ENCODE results near the gene SDS. TPM values are rescaled to one million over a fixed set of nuclear protein-coding genes. Genes with fewer than 3 reads are reported as not detected.

SDS gene
- total and polyA plus RNA-seq, 7 donors, result 0.27 to 23.6 (median 3.9) TPM; not detected in 3

GRCh38 chr12:113440336-113440735 lies 36.6 kb upstream of the SDS start:
- Histone ChIP-seq H3K36me3 (no peaks in the 10 kb centered on the region), H3K9me3 (peaks cover 0 to under 1% (median 0%) of the 10 kb centered on the region in 4 donors), H3K4me1 (no peaks in the 10 kb centered on the region), H3K4me3 (no peak overlapping the region), H3K27me3 (peaks cover 0 to 46% (median 0%) of the 10 kb centered on the region in 3 donors), H3K27ac (no peak overlapping the region)
- intact Hi-C loops (cut with DNase I), result no loop called here
- DNase-seq, result no peak
- 71 to 78% methylated on average over 7 of the region's 7 CpGs for WGBS, 2 donors
- TF ChIP-seq CTCF (IDR thresholded peaks at IDR 0.05), result no peak
- TF ChIP-seq EP300 (IDR thresholded peaks at IDR 0.05), result no peak
- TF ChIP-seq POLR2A (IDR thresholded peaks at IDR 0.05), result no peak
- no peak for TF ChIP-seq POLR2AphosphoS5 (IDR thresholded peaks at IDR 0.05)

GRCh38 chr12:113439606-113440030 lies 35.9 kb upstream of the SDS start:
- H3K27me3 ChIP-seq, result peaks cover 0 to 41% (median 0%) of the 10 kb centered on the region in 3 donors
- WGBS, 2 donors, result 23 to 34% methylated on average over 8 of the region's 8 CpGs
- H3K4me1 ChIP-seq, result no peaks in the 10 kb centered on the region
- H3K27ac ChIP-seq, result no peak overlapping the region
- no peak for DNase-seq
- intact Hi-C loops (cut with DNase I), result no loop called here
- no peaks in the 10 kb centered on the region for H3K9me3 ChIP-seq
- no peak overlapping the region for H3K4me3 ChIP-seq
- TF ChIP-seq POLR2AphosphoS5 (IDR thresholded peaks at IDR 0.05), result no peak
- peak in 3 of 4 experiments; percentile 7 to 37 (median 15) for TF ChIP-seq CTCF (IDR thresholded peaks at IDR 0.05)
- TF ChIP-seq POLR2A (IDR thresholded peaks at IDR 0.05), result no peak
- no peak for TF ChIP-seq EP300 (IDR thresholded peaks at IDR 0.05)
- H3K36me3 ChIP-seq, result no peaks in the 10 kb centered on the region

- peaks cover 0 to 40% (median 0%) of the 10 kb centered on the region in 3 donors for H3K27me3 ChIP-seq
- TF ChIP-seq CTCF (IDR thresholded peaks at IDR 0.05), result no peak
- no peak for TF ChIP-seq POLR2A (IDR thresholded peaks at IDR 0.05)
- TF ChIP-seq EP300 (IDR thresholded peaks at IDR 0.05), result no peak
- no peak for TF ChIP-seq POLR2AphosphoS5 (IDR thresholded peaks at IDR 0.05)
- WGBS, 2 donors, result 52% methylated on average over 4 of the region's 4 CpGs
- no peak for DNase-seq
- H3K9me3 ChIP-seq, result no peaks in the 10 kb centered on the region
- H3K36me3 ChIP-seq, result no peaks in the 10 kb centered on the region
- no peak overlapping the region for H3K27ac ChIP-seq
- no peaks in the 10 kb centered on the region for H3K4me1 ChIP-seq
- H3K4me3 ChIP-seq, result no peak overlapping the region
- intact Hi-C loops (cut with DNase I), result no loop called here
Observed at GRCh38 chr12:113439301-113439597, 35.6 kb upstream of the SDS start.

GRCh38 chr12:113438523-113439300 lies 35.0 kb upstream of the SDS start:
- Histone ChIP-seq H3K4me3 (no peak overlapping the region), H3K4me1 (no peaks in the 10 kb centered on the region), H3K36me3 (no peaks in the 10 kb centered on the region), H3K27ac (no peak overlapping the region), H3K27me3 (peaks cover 0 to 35% (median 0%) of the 10 kb centered on the region in 3 donors), H3K9me3 (no peaks in the 10 kb centered on the region)
- intact Hi-C loops (cut with DNase I), result no loop called here
- 84 to 85% methylated on average over 4 of the region's 4 CpGs for WGBS, 2 donors
- TF ChIP-seq POLR2A (IDR thresholded peaks at IDR 0.05), result no peak
- TF ChIP-seq CTCF (IDR thresholded peaks at IDR 0.05), result no peak
- no peak for TF ChIP-seq POLR2AphosphoS5 (IDR thresholded peaks at IDR 0.05)
- no peak for TF ChIP-seq EP300 (IDR thresholded peaks at IDR 0.05)
- DNase-seq, result no peak

All from sigmoid colon (tissue), 7 donors.